ENCODE measurements around the gene BRD7. TPM values are rescaled to one million over a fixed set of nuclear protein-coding genes. Genes with fewer than 3 reads are reported as not detected.
A peak's percentile ranks its signal among the peaks of the same experiment; 100 is the strongest.

Gene BRD7
- total and polyA plus RNA-seq, 4 donors = 13.3 to 34.3 (median 14.1) TPM

GRCh38 chr16:50280932-50281331 lies 87.9 kb downstream of the BRD7 start:
- no peak for DNase-seq (ENCODE audit: low spot score)
- Histone ChIP-seq H3K27ac (ENCODE audit: low read depth in 1 of 2, low read length in 2 of 2) (peak overlapping the region in 1 of 2 donors; percentile 19), H3K4me1 (ENCODE audit: control insufficient read depth in 4 of 4, insufficient read depth in 4 of 4, low read length in 3 of 4) (peaks cover 9 to 28% (median 19%) of the 10 kb centered on the region in 4 donors), H3K4me3 (ENCODE audit: low read depth in 1 of 3, low read length in 3 of 3) (no peak overlapping the region), H3K36me3 (ENCODE audit: control insufficient read depth in 4 of 4, insufficient read depth in 3 of 4, low read depth in 1 of 4, low read length in 3 of 4) (no peaks in the 10 kb centered on the region), H3K27me3 (ENCODE audit: control insufficient read depth in 4 of 4, insufficient read depth in 4 of 4, low read length in 3 of 4) (no peaks in the 10 kb centered on the region), H3K9ac (ENCODE audit: low read depth in 1 of 2, low read length in 2 of 2) (no peak overlapping the region), H3K9me3 (ENCODE audit: control insufficient read depth in 4 of 4, low read length in 3 of 4) (no peaks in the 10 kb centered on the region)
- 89% methylated on average over 5 of the region's 5 CpGs for WGBS
- TF ChIP-seq JUND (IDR thresholded peaks at IDR 0.05) = no peak
- no peak for TF ChIP-seq EGR1 (IDR thresholded peaks at IDR 0.05; ENCODE audit: low read depth in 2 of 2)
- TF ChIP-seq RAD21 (IDR thresholded peaks at IDR 0.05) = no peak
- TF ChIP-seq REST (IDR thresholded peaks at IDR 0.05) = no peak
- no peak for TF ChIP-seq HNF4A (conservative IDR thresholded peaks at IDR 0.05)
- no peak for TF ChIP-seq HNF4G (IDR thresholded peaks at IDR 0.05)
- TF ChIP-seq SP1 (IDR thresholded peaks at IDR 0.05) = no peak
- TF ChIP-seq CTCF (IDR thresholded peaks at IDR 0.05; ENCODE audit: low read depth, low read length, missing input control) = no peak
- no peak for TF ChIP-seq ATF3 (IDR thresholded peaks at IDR 0.05)
- no peak for TF ChIP-seq MAX (IDR thresholded peaks at IDR 0.05)
- TF ChIP-seq RXRA (IDR thresholded peaks at IDR 0.05) = no peak
- no peak for TF ChIP-seq NR2F2 (IDR thresholded peaks at IDR 0.05)
- no peak for TF ChIP-seq ZBTB33 (IDR thresholded peaks at IDR 0.05)

- Histone ChIP-seq H3K27me3 (ENCODE audit: control insufficient read depth in 4 of 4, insufficient read depth in 4 of 4, low read length in 3 of 4) (no peaks in the 10 kb centered on the region), H3K27ac (ENCODE audit: low read depth in 1 of 2, low read length in 2 of 2) (no peak overlapping the region), H3K9me3 (ENCODE audit: control insufficient read depth in 4 of 4, low read length in 3 of 4) (no peaks in the 10 kb centered on the region), H3K36me3 (ENCODE audit: control insufficient read depth in 4 of 4, insufficient read depth in 3 of 4, low read depth in 1 of 4, low read length in 3 of 4) (no peaks in the 10 kb centered on the region), H3K9ac (ENCODE audit: low read depth in 1 of 2, low read length in 2 of 2) (no peak overlapping the region), H3K4me3 (ENCODE audit: low read depth in 1 of 3, low read length in 3 of 3) (no peak overlapping the region), H3K4me1 (ENCODE audit: control insufficient read depth in 4 of 4, insufficient read depth in 4 of 4, low read length in 3 of 4) (peaks cover 7 to 24% (median 17%) of the 10 kb centered on the region in 4 donors)
- TF ChIP-seq FOXA2 (IDR thresholded peaks at IDR 0.05) (no peak), TAF1 (conservative IDR thresholded peaks at IDR 0.05) (no peak), CTCF (IDR thresholded peaks at IDR 0.05; ENCODE audit: low read depth, low read length, missing input control) (no peak)
- 79% methylated on average over 2 of the region's 2 CpGs for WGBS
- no peak for DNase-seq (ENCODE audit: low spot score)
These were observed 89.3 kb downstream of the BRD7 start for GRCh38 chr16:50279504-50279865.

All from liver (tissue), 9 donors.